NCI-H1092 treated with DMSO at 0.1 percent for 48 hours (cell line): ENCODE results near the gene C1orf174.

Experiments used
- DNase-seq: peaks from one replicate; lab custom pipeline; 2025; lab: John Stamatoyannopoulos, UW

C1orf174 gene

DNA sequence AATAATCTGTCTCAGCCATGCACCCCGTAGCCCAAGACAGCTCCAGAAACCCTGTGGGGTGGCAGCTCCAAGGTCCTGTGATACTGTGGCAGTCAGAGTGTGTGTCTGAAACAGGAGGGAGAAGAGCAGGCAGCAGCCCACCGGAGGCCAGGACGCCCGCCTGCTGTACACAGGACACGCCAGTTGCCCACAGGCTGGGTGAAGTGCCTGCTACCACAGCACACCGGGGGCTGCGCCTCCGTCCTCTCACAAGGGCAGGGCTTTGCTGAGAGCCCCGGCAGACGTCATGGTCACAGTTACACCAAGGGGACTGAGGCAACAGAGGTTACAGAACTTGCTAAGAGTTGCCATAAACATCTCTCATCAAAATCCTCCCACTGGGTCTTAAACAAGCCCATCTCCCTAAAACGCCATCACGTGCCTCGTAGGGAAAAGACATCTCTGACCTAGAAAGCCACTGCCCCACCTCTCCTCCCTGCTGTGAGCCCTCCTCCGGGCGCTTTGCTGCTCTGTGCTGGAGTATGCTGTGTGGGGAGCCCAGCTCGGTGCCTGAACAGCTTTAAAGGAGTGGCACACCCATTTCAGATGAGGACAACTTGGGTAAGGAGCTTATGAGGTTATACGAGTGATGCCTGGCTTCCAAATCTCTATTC, 5.3 kb downstream of the C1orf174 start:
- DNase-seq = no peak

DNA sequence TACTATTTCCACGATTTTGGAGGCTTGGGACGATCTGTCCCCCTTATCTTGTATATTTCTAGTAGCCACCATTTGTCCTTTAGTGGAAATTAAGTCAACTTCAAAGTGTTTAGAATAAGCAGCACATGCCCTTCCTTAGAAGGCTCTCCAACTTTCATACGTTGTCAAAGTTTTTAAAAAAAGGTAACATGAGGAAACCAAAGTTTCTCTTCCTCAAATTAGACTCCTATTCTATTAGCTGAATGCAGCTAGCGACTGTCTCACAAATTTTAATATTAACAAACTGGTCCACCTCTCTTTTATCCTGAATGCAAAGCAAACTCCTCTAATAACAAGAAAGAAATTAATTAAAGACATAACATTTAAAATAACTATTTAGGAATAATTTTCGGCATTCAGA, 6.9 kb downstream of the C1orf174 start:
- DNase-seq = no peak

DNA sequence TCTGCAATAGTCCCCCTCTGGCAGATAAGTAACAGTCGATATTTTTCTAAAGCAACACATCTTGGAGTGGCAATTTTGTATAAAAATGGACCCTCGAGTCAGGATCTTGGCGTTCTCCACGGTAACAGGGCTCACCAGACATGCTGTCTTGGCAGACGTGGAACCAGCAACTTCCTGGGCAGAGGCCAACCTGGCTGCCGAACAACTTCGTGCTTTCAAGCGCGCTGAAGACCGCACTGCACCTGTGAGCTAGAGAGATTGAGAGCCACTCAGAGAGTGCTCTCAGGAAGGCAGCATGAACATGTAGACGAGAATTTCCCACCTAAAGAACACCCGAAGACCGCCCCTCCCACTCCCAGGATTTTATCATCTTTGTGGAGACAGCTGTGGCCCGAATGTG, 7.3 kb downstream of the C1orf174 start:
- DNase-seq = no peak

DNA sequence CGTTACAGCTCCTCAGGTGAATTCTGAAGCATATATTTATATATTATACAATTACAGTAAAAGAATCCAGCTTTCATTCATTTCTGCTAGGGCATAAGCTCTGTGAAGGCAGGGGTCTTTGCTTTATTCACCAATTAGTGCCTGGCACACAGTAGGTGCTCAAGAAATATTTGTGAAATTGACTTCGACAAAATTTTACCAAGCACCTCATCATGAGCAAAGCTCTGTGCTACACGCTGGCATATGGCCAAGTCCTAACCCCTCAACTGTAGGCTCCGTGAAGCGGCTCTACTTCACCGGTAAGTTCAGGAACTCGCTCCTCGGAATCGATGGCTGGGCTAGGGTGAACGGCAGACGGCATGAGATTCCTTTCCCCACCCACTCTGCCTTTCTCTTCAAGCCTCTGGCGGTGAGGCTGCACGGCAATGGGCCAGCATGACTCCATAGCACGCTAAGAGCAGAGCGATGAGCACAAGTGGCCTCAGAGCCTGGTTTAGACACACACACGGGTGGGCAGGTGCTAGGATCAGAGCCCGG, 8.7 kb downstream of the C1orf174 start:
- no peak for DNase-seq

DNA sequence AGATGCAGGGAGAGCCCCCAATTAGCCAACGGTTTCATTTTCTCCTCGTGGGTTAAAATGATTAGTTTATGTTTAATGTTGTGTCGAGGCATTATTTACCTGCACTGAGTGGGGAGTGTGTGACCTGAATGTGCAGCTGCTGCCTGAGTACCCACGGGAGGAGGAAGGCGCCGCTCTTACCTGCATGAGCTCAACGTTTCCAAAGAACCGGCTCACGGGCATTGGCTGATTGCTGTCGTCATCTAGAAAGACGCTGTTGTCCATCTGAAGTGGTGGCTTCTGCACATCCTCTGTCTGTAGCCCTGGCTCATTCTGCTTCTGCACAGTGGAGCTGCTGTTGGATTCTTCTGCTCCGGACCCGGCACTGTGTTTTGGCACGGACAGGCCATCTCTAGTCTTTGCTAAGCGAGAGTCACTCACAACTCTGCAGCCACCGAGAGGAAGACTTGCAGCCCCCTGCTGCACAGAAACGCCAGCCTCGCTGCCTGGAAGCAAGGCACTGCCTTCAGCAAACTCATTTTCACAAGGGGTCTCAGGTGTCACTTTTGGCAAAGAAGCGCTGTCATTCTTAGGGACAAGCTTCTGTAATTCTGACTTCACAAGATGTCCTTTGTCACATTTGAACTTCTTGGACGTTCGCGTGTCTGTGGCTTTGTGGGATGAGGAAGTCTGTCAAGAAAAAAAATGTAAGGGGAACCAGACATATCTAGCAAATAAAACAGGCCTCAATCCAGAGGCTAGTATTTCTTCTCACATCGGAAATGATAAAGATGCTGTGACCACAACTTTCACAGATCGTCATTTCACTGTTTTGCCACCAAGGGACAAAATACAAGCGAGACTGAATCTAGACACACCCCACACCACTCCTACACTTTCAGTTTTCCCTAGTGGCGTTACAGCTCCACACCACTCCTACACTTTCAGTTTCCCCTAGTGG, 9.4 kb downstream of the C1orf174 start:
- no peak for DNase-seq

DNA sequence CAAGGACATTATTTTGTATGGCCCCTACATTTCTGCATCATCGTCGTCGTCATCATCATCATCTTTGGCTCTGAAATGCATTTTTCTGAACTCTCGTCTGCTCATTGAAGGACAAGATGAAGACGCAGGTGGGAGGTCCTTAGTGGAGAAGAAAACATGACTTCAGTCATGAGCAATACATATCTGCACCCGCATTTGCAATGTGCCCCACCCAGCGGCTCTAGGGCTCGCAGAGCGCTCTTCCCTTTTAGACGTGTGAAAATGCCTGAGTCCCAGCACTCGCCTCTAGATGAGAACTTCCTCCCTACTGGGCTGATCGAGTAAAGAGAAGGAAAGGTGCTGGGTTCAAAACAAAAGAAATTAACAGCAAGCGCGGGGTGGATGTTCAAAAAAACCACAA, 10.1 kb downstream of the C1orf174 start:
- no peak for DNase-seq

DNA sequence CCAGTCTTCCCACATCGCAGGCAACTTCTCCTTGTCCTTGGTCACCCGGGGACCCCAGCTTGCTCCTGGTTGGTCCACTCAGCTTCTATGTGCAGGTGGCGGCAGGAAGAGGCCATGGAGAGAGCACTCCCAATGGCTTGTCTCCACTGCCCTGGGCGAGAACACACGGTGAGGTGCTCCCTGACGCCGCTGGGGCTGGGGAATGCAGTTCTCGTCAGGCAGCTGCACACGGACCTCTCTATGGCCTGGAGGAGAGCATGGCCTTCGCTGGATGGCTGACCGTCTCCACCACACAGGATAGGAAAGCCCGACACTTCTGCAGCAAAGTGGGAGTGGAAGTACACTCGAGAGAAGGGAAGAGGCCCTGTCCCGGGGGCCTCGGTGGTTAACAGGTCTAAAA, 11.8 kb downstream of the C1orf174 start:
- no peak for DNase-seq

DNA sequence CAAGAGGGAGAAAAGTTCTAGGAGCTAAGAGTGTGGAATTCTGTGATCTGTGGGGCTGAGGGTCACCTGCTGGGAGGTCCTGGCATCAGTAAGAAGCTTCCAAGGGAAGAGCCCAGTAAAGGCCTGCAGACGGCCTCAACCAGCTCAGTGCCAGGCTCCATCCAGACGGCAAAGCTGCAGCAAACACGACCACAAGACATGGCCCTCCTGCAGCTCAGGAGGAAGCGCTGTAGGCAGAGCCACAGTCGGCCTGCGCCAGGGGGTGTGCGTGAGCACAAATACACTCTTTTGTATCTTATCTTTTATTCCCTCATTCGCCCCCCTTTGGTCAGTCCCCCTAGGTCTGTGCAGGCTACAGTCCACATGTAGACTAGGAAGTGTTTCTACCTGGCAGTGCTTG, 13.4 kb downstream of the C1orf174 start:
- no peak for DNase-seq

DNA sequence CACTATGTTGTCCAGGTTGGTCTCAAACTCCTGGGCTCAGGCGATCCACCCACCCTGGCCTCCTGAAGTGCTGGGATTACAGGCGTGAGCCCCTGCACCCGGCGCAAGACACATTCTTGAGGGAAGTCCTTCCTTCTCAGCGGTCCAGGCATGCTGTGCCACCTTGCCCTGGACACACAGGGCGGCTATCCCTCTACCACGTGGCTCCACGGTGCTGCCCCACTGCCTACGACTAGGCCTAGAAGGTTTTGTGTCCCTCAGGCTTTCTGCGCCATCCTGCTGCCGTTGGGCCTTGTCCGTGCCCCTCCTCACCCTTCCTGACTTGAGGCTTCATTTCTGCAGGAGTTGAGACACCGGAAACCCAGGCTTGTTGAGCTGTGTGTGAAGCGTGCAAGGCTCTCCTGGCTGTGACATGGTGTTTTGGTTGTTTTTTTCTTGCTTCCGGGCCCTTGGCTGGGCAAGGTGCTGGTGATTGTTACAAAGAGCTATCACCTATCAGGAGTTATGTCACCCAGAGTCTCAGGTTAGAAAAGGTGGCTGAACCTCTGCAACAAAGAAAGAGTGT, 13.9 kb downstream of the C1orf174 start:
- no peak for DNase-seq

DNA sequence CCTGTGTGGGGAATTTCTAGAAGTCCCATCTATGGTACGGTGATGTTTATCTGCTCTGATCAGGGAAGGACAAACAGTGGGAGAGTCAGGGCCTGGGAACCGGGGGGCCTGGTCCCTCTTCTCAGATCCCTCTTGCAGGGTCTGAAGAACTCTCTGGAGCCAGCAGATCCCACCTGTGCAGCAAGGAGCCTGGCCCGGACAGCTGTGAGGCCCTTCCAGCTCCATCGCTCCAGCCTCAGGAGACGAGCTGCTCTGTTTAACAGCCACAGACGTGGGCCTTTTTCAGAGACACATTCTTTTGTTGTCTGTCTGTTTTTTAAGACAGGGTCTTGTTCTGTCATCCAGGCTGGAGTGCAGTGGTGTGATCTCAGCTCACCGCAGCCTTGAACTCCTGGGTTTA, 14.5 kb downstream of the C1orf174 start:
- no peak for DNase-seq

DNA sequence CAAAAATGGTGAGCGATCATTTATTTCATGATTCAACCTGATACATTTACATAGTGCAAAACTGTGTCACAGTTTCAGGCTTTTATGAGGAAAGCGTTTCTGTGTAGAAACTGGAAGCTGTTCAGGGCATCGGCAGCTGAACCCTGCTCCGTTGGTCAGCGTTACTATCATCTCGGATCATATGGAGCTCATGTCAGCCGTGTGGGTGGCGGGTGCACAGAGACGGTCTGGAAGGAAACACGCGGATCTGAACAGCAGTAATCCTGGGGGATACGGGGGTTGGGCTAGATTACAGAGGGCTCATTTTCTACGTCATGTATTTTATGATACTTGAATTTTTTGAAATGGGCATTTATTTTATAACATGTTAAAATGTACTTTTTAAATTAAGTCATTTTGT, 15.1 kb downstream of the C1orf174 start:
- no peak for DNase-seq

DNA sequence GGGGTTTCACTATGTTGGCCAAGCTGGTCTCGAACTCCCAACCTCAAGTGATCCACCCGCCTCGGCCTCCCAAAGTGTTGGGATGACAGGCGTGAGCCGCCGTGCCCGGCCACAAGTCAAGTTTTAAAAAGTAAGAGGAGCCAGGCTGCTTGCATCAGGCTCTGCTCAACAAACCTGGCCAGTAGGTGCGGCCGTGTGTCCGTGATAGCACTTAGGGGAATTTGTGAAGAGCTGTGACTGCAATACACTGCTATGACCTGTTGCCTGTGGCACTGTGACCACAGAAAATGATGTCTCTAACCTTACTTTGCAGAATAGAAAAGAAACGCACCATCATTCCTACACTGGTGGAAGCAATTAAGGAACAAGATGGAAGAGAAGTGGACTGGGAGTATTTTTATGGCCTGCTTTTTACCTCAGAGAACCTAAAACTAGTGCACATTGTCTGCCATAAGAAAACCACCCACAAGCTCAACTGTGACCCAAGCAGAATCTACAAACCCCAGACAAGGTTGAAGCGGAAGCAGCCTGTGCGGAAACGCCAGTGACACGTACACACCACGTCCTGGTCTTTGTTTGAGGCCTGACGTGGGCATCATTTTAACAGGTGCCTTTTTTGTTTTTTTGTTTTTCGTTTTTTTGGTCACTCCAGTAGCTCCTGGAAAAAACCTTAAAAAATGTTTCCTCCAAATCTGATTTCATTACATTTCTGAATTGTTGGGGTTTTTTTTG, 16.7 kb downstream of the C1orf174 start:
- no peak for DNase-seq

DNA sequence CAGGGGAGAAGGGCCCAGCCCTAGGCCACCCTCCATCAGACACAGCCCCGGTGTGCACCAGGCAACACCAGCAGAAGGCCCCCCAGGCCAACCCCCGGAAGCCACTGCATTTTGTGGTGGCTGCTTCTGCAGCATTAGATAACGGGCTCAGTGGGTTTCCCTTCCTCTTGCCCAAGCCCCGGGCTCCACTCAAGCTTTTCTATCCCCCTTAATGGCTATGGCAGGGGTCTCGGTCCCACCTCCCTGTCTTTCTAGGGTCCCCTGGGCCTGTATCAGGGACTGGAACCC, 18.9 kb downstream of the C1orf174 start:
- DNase-seq = no peak

DNA sequence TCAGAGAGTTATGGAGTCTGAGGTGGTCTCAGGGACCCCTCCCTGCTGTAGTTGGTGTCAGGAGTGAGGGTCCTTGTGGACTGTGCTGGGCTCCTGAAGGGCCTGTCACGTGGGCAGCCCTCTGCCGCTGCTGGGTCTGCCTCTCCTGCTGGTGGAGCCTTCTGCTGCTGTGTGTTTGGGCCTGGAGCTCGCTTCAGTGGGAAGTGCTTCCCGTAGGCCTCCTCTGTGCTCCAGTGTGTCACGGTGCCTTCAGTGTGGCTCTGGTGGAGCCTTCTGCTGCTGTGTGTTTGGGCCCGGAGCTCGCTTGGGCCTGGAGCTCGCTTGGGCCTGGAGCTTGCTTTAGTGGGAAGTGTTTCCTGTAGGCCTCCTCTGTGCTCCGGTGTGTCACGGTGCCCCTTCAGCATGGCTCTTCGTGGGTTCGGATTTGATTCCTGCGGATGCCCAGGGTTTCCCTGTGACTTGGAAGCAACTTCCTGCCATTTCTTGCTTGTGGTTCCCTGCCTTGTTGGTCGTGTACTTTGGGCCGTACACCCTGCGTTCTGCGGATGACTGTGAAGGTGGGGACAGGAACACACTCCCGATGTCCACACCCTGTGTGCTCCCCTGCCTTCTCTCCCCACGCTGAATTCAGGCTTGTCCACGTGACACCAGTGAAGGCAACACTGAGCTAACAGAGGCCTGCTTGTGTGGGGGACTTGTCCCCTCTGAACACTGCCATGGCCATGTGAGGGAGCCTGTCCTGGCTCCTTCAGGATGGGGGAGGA, 19.5 kb downstream of the C1orf174 start:
- no peak for DNase-seq

DNA sequence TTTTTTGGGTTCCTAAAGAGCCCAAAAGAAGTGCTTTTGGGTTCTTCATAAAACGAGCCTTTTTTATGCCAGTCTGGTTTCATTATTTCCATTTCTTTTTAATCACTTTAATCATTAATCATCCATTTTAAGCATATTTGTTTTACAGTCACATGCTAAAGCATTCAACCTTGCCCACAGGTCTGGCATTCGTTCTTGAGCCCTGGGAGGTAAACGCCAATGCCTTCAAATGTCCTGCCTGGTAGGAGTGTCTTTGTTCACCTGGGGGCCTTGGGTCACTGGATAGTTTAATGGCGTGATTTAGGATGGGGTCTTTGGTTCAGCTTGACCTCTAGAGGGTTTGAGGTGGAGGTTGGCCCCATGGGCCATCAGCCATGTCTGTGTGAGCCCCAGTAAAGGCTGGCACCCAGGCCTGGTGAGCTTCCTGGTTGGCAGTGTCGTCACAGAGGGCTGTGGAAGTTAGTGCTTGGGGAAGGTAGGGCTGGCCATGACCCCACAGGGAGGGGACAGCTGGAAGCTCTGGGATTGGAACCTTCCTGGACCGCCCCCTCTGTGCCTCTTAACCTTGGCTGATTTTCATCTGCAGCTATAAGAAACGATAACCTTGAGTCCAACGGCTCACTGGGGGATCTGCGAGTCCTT, 20.2 kb downstream of the C1orf174 start:
- no peak for DNase-seq

DNA sequence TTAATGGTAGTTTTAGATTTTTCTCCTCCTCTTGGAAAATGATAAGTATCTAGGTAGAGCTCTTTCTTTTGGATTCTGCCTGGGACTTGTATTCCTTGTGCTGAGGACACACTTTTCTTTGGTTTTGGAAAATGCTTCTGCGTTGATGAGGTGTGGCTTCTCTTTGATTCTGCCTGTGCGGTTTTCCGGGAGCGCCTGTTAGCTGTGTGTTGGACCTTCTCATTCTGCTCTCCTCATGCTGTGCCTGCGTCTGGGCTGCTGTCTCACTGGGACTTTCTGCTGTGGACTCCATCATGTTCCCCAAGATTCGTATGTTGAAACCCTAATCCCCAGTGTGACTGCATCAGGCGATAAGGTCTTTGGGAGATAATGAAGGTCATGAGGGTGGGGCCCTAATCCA, 21.0 kb downstream of the C1orf174 start:
- DNase-seq = no peak

DNA sequence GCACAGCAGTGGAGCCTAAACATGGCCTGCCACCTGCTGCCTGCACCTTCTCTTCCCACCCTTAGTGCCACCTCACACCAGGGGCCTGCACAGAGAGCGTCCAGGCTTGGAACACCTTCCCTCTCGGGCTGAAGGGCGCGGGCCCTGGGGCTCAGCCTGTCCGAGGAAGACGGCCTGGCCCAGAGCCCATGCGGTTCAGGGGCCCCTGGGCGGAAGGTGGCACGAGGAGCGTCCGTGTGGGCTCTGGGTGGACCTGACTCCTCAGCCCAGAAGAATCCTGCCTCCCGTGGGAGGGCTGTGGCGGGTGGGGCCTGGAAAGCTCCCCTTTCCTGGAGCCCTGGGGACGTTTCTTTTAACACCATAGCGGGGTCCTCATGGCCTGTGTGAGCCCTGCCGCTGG, 23.4 kb downstream of the C1orf174 start:
- DNase-seq = no peak

DNA sequence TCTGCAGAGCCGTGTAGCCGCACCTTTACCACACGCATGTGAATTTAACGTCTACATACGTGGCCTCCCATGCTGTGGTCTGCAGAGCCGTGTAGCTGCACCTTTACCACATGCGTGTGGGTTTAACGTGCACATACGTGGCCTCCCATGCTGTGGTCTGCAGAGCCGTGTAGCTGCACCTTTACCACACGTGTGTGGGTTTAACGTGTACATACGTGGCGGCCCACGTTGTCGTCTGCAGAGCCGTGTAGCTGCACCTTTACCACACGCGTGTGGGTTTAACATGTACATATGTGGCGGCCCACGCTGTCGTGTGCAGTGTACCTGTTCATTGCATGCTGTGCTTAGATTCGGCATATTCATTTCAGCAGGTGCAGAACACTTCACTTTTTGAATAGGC, 25.3 kb downstream of the C1orf174 start:
- no peak for DNase-seq

DNA sequence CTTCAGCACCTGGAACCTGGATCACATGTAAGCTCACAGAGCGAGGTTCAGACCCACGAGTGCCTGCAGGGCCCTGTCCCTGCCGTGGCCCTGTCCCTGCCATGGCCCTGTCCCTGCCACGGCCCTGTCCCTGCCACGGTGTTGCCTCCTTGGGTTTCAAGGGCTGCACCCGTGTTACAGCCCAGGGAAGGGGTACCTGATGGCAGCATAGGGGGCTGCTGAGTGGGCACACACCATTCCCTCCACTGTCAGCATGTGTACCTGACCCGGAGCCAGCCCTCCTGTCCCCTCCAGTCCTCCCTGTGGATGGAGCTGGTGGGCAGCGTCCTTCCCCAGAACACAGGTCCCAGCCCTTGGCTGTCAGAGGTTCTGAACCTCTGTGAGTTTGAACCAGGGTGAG, 27.5 kb downstream of the C1orf174 start:
- no peak for DNase-seq

DNA sequence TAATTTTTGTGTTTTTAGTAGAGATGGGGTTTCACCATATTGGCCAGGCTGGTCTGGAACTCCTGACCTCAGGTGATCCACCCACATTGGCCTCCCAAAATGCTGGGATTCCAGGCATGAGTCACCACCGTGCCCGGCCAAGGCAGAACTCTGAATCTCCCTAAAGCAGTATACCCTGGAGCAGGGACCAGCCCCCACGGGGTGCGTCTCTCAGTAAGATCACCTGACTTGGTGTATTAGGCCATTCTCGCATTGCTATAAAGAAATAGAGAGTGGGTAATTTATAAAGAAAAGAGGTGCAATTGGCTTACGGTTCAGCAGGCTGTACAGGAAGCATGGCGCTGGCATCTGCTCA, 28.6 kb downstream of the C1orf174 start:
- no peak for DNase-seq

DNA sequence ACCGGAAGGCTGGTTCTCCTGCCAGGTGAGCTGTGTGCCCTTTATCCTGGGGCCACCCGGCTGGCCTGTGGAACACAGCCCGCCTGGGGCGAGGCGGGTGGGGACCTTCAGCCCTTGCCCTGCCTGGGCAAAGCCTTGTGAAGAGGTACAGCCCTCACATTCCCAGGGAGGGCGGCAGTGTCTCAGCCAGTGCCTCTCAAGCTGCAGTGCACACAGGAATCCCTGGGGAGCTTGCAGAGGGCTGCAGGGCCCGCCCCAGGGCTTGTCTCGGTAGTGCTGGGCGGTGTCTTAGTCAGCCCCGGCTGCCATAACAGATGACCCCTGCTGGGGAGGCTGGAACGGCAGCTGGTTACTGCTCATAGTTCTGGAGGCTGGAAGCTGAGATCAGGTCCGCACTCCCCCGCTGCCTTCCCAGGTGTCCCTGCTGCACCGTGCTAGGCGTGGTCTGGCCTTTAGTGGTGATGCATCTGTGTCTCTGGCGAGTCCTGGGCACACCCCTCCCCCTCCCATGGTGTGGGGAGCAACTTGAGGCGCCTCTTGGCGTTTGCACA, 30.2 kb downstream of the C1orf174 start:
- DNase-seq = no peak
